HepG2 (cell line): ENCODE measurements around the gene TOR4A. TPM values are rescaled to one million over a fixed set of nuclear protein-coding genes. Genes with fewer than 3 reads are reported as not detected.
A peak's percentile ranks its signal among the peaks of the same experiment; 100 is the strongest.

Source experiments
- ATF7-NPFF ChIP-seq: sonication (generic); formaldehyde crosslinking; IDR thresholded peaks from 2 replicates; pipeline ENCODE4 v1.8.1; 2023; ENCODE audit warnings: mild to moderate bottlenecking, low read depth, missing genetic modification reagents, moderate library complexity
- CAMTA2 ChIP-seq: sonication (generic); formaldehyde crosslinking; IDR thresholded peaks from 2 replicates; pipeline ENCODE4 v1.4.0; 2020; ENCODE audit warnings: mild to moderate bottlenecking, missing genetic modification reagents, borderline replicate concordance
- HES4 ChIP-seq: sonication (generic); formaldehyde crosslinking; IDR thresholded peaks from 2 replicates; pipeline ENCODE4 v1.9.0; 2021; ENCODE audit warnings: mild to moderate bottlenecking, missing genetic modification reagents, borderline replicate concordance
- MEF2D ChIP-seq: sonication (generic); formaldehyde crosslinking; IDR thresholded peaks from 2 replicates; pipeline ENCODE4 v1.5.1; 2020; ENCODE audit warnings: mild to moderate bottlenecking, missing genetic modification reagents
- NR2F1 ChIP-seq, 2 experiments: fragments of 450-650 bp in 1 of 2; formaldehyde crosslinking in 1 of 2; IDR thresholded peaks; 2 replicates each; pipeline versions ENCODE4 v1.5.0 to v1.6.1; 2016 to 2020; ENCODE audit warnings: mild to moderate bottlenecking in 1 of 2, missing compliant biosample characterization in 1 of 2, missing genetic modification reagents in 1 of 2, moderate library complexity in 1 of 2
- PHF21A ChIP-seq: sonication (generic); formaldehyde crosslinking; IDR thresholded peaks from 2 replicates; pipeline ENCODE4 v1.5.0; 2020; ENCODE audit warnings: mild to moderate bottlenecking, missing genetic modification reagents
- RARA ChIP-seq: IDR thresholded peaks from 2 replicates; pipeline ENCODE4 v1.6.1; 2016; ENCODE audit warnings: missing genetic modification reagents, missing compliant biosample characterization
- ZNF598 ChIP-seq: sonication (generic); formaldehyde crosslinking; IDR thresholded peaks from 2 replicates; pipeline ENCODE4 v1.5.1; 2020; ENCODE audit warnings: mild to moderate bottlenecking, missing genetic modification reagents, borderline replicate concordance
- ZNF672 ChIP-seq: sonication (generic); formaldehyde crosslinking; IDR thresholded peaks from 2 replicates; pipeline ENCODE4 v1.8.1; 2022; ENCODE audit warnings: missing genetic modification reagents
- ZNF674 ChIP-seq: sonication (generic); formaldehyde crosslinking; IDR thresholded peaks from 2 replicates; pipeline ENCODE4 v1.5.0; 2020; ENCODE audit warnings: low read depth, mild to moderate bottlenecking, missing genetic modification reagents
- ZNF773 ChIP-seq: sonication (generic); formaldehyde crosslinking; IDR thresholded peaks from 2 replicates; pipeline ENCODE4 v1.4.0; 2020; ENCODE audit warnings: missing genetic modification reagents, borderline replicate concordance
- polyA plus RNA-seq, 8 experiments: library from polyadenylated mRNA; depleted of rRNA in 3 of 8; stranded (reverse) in 7 of 8; unstranded in 1 of 8; fragments of >200 nt; fragmentation: Illumina TruSeq in 4 of 8; extraction: Trizol in 4 of 8; gene quantifications; 2 replicates each; pipeline versions ENCODE4 v1.2.1 to v1.2.3, GENCODE V29; 2011 to 2016; ENCODE audit warnings: low read depth in 4 of 8, missing spikeins in 1 of 8, mixed read lengths in 1 of 8; ENCODE audit not compliant: insufficient read depth in 1 of 8
- total RNA-seq, 5 experiments: library from RNA; depleted of rRNA; stranded (reverse); fragments of >200 nt; fragmentation: Illumina TruSeq; extraction: Trizol; gene quantifications; 2 replicates each; pipeline ENCODE4 v1.2.3, GENCODE V29; 2016; ENCODE audit warnings: low read depth in 1 of 5
- TF ChIP-seq, protein P1 (sequence below): sonication (generic); formaldehyde crosslinking; IDR thresholded peaks from 2 replicates; pipeline ENCODE4 v1.4.0; 2020; ENCODE audit warnings: missing genetic modification reagents, borderline replicate concordance
- TF ChIP-seq, protein P2 (sequence below): sonication (generic); formaldehyde crosslinking; IDR thresholded peaks from 2 replicates; pipeline ENCODE4 v1.4.0; 2020; ENCODE audit warnings: mild to moderate bottlenecking, missing genetic modification reagents
- TF ChIP-seq, protein P3 (sequence below): IDR thresholded peaks from 2 replicates; pipeline ENCODE4 v1.6.1; 2016; ENCODE audit warnings: missing compliant biosample characterization, missing genetic modification reagents, borderline replicate concordance
- TF ChIP-seq, protein P4 (sequence below): sonication (generic); formaldehyde crosslinking; IDR thresholded peaks from 2 replicates; pipeline ENCODE4 v1.5.0; 2020; ENCODE audit warnings: mild to moderate bottlenecking, missing genetic modification reagents, borderline replicate concordance

TOR4A gene
- total and polyA plus RNA-seq, 2 of the 13 experiments (the other 11 are each of a cell fraction or from before 2014, with no cell fraction given) = 11.1 to 14.2 TPM

DNA sequence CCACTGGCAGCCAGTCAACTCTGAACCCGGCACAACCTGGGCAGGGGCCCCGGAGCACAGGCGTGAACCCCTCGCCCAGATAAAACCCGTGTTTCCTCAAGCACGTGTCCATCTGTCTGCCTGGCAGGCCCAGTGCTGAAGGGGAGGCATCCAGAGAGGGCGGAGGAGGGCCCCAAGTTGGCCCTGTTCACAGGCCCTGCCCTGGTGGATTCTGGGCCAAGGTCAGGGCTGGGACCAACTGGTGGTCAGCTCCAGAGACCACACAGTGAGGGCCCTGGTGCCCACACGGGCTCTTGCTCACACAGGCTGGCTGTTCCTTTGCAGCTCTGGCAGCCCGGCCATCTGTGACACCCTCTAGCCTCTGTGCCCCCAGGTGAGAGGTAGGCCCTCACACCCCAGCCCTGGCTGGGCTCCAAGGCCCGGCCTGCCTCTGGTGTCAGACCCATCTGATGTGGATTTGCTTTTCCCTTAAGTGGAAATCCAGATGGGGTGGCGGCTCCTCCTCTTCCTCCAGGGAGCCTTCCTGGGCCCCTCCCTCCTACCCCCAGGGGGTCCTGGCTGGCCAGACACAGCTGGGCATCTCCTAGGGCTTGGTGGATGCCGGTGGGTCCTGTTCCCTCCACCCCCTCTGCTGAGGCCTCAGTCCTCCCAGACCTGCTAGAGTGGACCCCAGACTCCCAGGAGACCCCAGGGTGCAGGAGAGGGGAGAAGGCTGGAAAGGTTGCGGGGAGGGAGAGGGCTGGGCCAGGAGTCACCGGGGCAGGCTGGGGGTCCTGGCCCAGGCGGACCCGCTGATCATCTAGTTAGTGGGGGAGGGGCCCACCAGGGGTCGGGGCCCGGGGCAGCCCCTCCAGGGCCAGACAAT, 27.0 kb upstream of the TOR4A start (continued):
- TF ChIP-seq MEF2D (CRISPR knock-in tag) = no peak
- TF ChIP-seq HES4 (CRISPR knock-in tag) = 0 out of 2 replicates have a peak, but pooled peaks have one; percentile 24
- TF ChIP-seq, protein P1, sequence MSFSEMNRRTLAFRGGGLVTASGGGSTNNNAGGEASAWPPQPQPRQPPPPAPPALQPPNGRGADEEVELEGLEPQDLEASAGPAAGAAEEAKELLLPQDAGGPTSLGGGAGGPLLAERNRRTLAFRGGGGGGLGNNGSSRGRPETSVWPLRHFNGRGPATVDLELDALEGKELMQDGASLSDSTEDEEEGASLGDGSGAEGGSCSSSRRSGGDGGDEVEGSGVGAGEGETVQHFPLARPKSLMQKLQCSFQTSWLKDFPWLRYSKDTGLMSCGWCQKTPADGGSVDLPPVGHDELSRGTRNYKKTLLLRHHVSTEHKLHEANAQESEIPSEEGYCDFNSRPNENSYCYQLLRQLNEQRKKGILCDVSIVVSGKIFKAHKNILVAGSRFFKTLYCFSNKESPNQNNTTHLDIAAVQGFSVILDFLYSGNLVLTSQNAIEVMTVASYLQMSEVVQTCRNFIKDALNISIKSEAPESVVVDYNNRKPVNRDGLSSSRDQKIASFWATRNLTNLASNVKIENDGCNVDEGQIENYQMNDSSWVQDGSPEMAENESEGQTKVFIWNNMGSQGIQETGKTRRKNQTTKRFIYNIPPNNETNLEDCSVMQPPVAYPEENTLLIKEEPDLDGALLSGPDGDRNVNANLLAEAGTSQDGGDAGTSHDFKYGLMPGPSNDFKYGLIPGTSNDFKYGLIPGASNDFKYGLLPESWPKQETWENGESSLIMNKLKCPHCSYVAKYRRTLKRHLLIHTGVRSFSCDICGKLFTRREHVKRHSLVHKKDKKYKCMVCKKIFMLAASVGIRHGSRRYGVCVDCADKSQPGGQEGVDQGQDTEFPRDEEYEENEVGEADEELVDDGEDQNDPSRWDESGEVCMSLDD (CRISPR knock-in tag) = no peak
- no peak for TF ChIP-seq ZNF598 (CRISPR knock-in tag)
- TF ChIP-seq, protein P2, sequence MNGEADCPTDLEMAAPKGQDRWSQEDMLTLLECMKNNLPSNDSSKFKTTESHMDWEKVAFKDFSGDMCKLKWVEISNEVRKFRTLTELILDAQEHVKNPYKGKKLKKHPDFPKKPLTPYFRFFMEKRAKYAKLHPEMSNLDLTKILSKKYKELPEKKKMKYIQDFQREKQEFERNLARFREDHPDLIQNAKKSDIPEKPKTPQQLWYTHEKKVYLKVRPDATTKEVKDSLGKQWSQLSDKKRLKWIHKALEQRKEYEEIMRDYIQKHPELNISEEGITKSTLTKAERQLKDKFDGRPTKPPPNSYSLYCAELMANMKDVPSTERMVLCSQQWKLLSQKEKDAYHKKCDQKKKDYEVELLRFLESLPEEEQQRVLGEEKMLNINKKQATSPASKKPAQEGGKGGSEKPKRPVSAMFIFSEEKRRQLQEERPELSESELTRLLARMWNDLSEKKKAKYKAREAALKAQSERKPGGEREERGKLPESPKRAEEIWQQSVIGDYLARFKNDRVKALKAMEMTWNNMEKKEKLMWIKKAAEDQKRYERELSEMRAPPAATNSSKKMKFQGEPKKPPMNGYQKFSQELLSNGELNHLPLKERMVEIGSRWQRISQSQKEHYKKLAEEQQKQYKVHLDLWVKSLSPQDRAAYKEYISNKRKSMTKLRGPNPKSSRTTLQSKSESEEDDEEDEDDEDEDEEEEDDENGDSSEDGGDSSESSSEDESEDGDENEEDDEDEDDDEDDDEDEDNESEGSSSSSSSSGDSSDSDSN (CRISPR knock-in tag) = 0 out of 2 replicates have a peak, but pooled peaks have one; percentile 27
- TF ChIP-seq ZNF674 (CRISPR knock-in tag) = no peak
- no peak for TF ChIP-seq ZNF773 (CRISPR knock-in tag)
- TF ChIP-seq ATF7-NPFF = 0 out of 2 replicates have a peak, but pooled peaks have one; percentile 30
- TF ChIP-seq, protein P3, sequence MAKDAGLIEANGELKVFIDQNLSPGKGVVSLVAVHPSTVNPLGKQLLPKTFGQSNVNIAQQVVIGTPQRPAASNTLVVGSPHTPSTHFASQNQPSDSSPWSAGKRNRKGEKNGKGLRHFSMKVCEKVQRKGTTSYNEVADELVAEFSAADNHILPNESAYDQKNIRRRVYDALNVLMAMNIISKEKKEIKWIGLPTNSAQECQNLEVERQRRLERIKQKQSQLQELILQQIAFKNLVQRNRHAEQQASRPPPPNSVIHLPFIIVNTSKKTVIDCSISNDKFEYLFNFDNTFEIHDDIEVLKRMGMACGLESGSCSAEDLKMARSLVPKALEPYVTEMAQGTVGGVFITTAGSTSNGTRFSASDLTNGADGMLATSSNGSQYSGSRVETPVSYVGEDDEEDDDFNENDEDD (CRISPR knock-in tag) = no peak
- 0 out of 4 replicates have a peak, but pooled peaks of 1 of the 2 experiments have one; percentile 29 for TF ChIP-seq NR2F1 (CRISPR knock-in tag; IDR thresholded peaks at IDR 0.05)
- no peak for TF ChIP-seq CAMTA2
- peak; percentile 45; the same call in 1 of the 2 replicates for TF ChIP-seq RARA
- peak; percentile 65; the same call in 1 of the 2 replicates for TF ChIP-seq PHF21A (CRISPR knock-in tag)
- no peak for TF ChIP-seq ZNF672 (CRISPR knock-in tag)
- TF ChIP-seq, protein P4, sequence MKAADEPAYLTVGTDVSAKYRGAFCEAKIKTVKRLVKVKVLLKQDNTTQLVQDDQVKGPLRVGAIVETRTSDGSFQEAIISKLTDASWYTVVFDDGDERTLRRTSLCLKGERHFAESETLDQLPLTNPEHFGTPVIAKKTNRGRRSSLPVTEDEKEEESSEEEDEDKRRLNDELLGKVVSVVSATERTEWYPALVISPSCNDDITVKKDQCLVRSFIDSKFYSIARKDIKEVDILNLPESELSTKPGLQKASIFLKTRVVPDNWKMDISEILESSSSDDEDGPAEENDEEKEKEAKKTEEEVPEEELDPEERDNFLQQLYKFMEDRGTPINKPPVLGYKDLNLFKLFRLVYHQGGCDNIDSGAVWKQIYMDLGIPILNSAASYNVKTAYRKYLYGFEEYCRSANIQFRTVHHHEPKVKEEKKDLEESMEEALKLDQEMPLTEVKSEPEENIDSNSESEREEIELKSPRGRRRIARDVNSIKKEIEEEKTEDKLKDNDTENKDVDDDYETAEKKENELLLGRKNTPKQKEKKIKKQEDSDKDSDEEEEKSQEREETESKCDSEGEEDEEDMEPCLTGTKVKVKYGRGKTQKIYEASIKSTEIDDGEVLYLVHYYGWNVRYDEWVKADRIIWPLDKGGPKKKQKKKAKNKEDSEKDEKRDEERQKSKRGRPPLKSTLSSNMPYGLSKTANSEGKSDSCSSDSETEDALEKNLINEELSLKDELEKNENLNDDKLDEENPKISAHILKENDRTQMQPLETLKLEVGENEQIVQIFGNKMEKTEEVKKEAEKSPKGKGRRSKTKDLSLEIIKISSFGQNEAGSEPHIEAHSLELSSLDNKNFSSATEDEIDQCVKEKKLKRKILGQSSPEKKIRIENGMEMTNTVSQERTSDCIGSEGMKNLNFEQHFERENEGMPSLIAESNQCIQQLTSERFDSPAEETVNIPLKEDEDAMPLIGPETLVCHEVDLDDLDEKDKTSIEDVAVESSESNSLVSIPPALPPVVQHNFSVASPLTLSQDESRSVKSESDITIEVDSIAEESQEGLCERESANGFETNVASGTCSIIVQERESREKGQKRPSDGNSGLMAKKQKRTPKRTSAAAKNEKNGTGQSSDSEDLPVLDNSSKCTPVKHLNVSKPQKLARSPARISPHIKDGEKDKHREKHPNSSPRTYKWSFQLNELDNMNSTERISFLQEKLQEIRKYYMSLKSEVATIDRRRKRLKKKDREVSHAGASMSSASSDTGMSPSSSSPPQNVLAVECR (CRISPR knock-in tag) = peak; percentile 50; the same call in 1 of the 2 replicates
